K562 (cell line): Measurements from ENCODE around the gene DEFB110. TPM values are rescaled to one million over a fixed set of nuclear protein-coding genes. Genes with fewer than 3 reads are reported as not detected.

Experiments used
- ATAC-seq: fragments of 200-7000 bp; cut with Tn5 transposase; 3 replicates; pipeline ENCODE4 v1.9.1; 2020; ENCODE audit warnings: moderate library complexity
- BruUV-seq: library from RNA; stranded (reverse); fragments of 400-500 nt; replicated peaks from 2 replicates; lab custom pipeline; 2021; lab: Mats Ljungman, UMichigan
- CTCF ChIA-PET: fragments of 300-600 bp; formaldehyde crosslinking; extraction: SDS; loops from one replicate; lab custom pipeline; 2021; ENCODE audit warnings: low intra/inter-chr PET ratio; lab: Yijun Ruan, JAX
- POLR2A ChIA-PET: fragments of 300-600, 350-650 bp; sonication (Branson Sonifier 250); formaldehyde crosslinking; extraction: SDS; loops from one replicate; lab custom pipeline; 2021; ENCODE audit warnings: antibody characterized with exemption, inconsistent platforms; lab: Yijun Ruan, JAX
- DNase-seq, 4 experiments: peaks; one replicate each; pipeline versions ENCODE4 v3.0.0 to v3.0.0-alpha.2; 2011 to 2018; ENCODE audit warnings: low spot score in 3 of 4, mixed read lengths in 3 of 4; ENCODE audit errors: extremely low read depth in 1 of 4
- FAIRE-seq: peaks from 2 replicates; lab custom pipeline; 2011; peaks lifted over from hg19 to GRCh38; lab: Jason Lieb, UNC
- H2AFZ ChIP-seq: 2 replicates; pipeline ENCODE4 v1.6.0; 2011; ENCODE audit warnings: low read depth, low read length, control low read depth, inconsistent platforms
- H3K27ac ChIP-seq: fragments of 200-600 bp; 3 replicates; pipeline ENCODE4 v1.8.0; 2011; ENCODE audit warnings: low read depth, mild to moderate bottlenecking, control low read depth, inconsistent platforms, low read length, moderate library complexity, mixed read lengths; ENCODE audit errors: extremely low read depth
- H3K27me3 ChIP-seq, 2 experiments: fragments of 300-600 bp in 1 of 2; 2 replicates in 1 of 2; 3 replicates in 1 of 2; pipeline versions ENCODE4 v1.6.0 to v1.8.0; 2011; ENCODE audit warnings: inconsistent platforms in 2 of 2, low read length in 2 of 2, mild to moderate bottlenecking in 1 of 2, mixed read lengths in 1 of 2, moderate library complexity in 1 of 2; ENCODE audit not compliant: control insufficient read depth in 2 of 2, insufficient read depth in 2 of 2
- H3K36me3 ChIP-seq: fragments of 300-600 bp; 3 replicates; pipeline ENCODE4 v1.8.0; 2011; ENCODE audit warnings: mild to moderate bottlenecking, low read length, inconsistent platforms; ENCODE audit not compliant: control insufficient read depth, insufficient read depth
- H3K4me1 ChIP-seq, 2 experiments: fragments of 200-600 bp in 1 of 2; replicated peaks in 1 of 2; 2 replicates in 1 of 2; 3 replicates in 1 of 2; pipeline versions ENCODE4 v1.5.1 to v1.8.0; 2011; ENCODE audit warnings: inconsistent platforms in 2 of 2, low read length in 2 of 2, mild to moderate bottlenecking in 1 of 2, mixed read lengths in 1 of 2, moderate library complexity in 1 of 2; ENCODE audit not compliant: control insufficient read depth in 2 of 2, insufficient read depth in 2 of 2
- H3K4me2 ChIP-seq: 2 replicates; pipeline ENCODE4 v1.6.1; 2011; ENCODE audit warnings: low read length, control low read depth, inconsistent platforms, mixed read lengths; ENCODE audit not compliant: insufficient read depth
- H3K4me3 ChIP-seq: fragments of 200-600 bp; sonication (generic), shearing (Covaris generic); 2 replicates; pipeline ENCODE4 v1.5.1; 2016; ENCODE audit warnings: control low read depth, inconsistent platforms
- H3K79me2 ChIP-seq: fragments of 200-600 bp; 3 replicates; pipeline ENCODE4 v1.8.0; 2011; ENCODE audit warnings: low read length, inconsistent platforms; ENCODE audit not compliant: control insufficient read depth, insufficient read depth
- H3K9ac ChIP-seq, 2 experiments: 2 replicates each; pipeline versions ENCODE4 v1.6.0 to v1.6.1; 2011; ENCODE audit warnings: low read depth in 2 of 2, low read length in 2 of 2, control low read depth in 1 of 2, inconsistent platforms in 1 of 2, mild to moderate bottlenecking in 1 of 2, mixed read lengths in 1 of 2; ENCODE audit not compliant: insufficient read depth in 1 of 2
- H3K9me1 ChIP-seq: one replicate; pipeline ENCODE4 v1.6.0; 2011; ENCODE audit warnings: inconsistent platforms, mild to moderate bottlenecking, low read length, moderate library complexity; ENCODE audit not compliant: control insufficient read depth, insufficient read depth
- H3K9me3 ChIP-seq: replicated peaks from 2 replicates; pipeline ENCODE4 v1.5.1; 2011; ENCODE audit warnings: low read depth, low read length, inconsistent platforms; ENCODE audit not compliant: control insufficient read depth, insufficient read depth
- H4K20me1 ChIP-seq: replicated peaks from 2 replicates; pipeline ENCODE4 v1.6.1; 2011; ENCODE audit warnings: low read length, inconsistent platforms, mixed read lengths; ENCODE audit not compliant: control insufficient read depth, insufficient read depth
- BHLHE40 ChIP-seq: IDR thresholded peaks from 2 replicates; pipeline ENCODE4 v1.6.1; 2011; ENCODE audit warnings: low read length, improper control_type of control experiment
- CHAMP1 ChIP-seq: fragments of 450-650 bp; IDR thresholded peaks from 2 replicates; pipeline ENCODE4 v1.6.1; 2016; ENCODE audit warnings: mild to moderate bottlenecking
- GTF2F1 ChIP-seq: IDR thresholded peaks from 2 replicates; pipeline ENCODE4 v1.6.1; 2011; ENCODE audit warnings: low read depth, low read length, improper control_type of control experiment
- HNRNPK ChIP-seq: fragments of 200-400 bp; formaldehyde crosslinking; IDR thresholded peaks from one replicate; pipeline ENCODE4 v1.6.1; 2018; ENCODE audit warnings: mild to moderate bottlenecking, low read depth, low read length; ENCODE audit not compliant: poor library complexity, severe bottlenecking
- NCOR1 ChIP-seq: fragments of 450-650 bp; IDR thresholded peaks from 2 replicates; pipeline ENCODE4 v1.6.1; 2016; ENCODE audit warnings: mild to moderate bottlenecking, moderate library complexity
- NR4A1 ChIP-seq, 2 experiments: fragments of 250-450 bp in 1 of 2; fragments of 450-650 bp in 1 of 2; sonication (Bioruptor Pico) in 1 of 2; IDR thresholded peaks; 2 replicates each; pipeline versions ENCODE4 v1.4.0 to v1.6.1; 2016 to 2020; ENCODE audit warnings: mild to moderate bottlenecking in 2 of 2, missing compliant biosample characterization in 1 of 2, missing genetic modification characterization in 1 of 2, moderate library complexity in 1 of 2
- RAD21 ChIP-seq, 2 experiments: fragments of 250-450 bp in 1 of 2; fragments of 450-650 bp in 1 of 2; sonication (Bioruptor Pico) in 1 of 2; formaldehyde crosslinking in 1 of 2; IDR thresholded peaks in 1 of 2; conservative IDR thresholded peaks in 1 of 2; 2 replicates each; pipeline versions ENCODE4 v1.4.0 to v1.8.0; 2020 to 2022; ENCODE audit warnings: mild to moderate bottlenecking in 2 of 2, moderate library complexity in 1 of 2
- SREBF2 ChIP-seq: sonication (generic); formaldehyde crosslinking; IDR thresholded peaks from 2 replicates; pipeline ENCODE4 v1.4.0; 2020; ENCODE audit warnings: mild to moderate bottlenecking, missing genetic modification reagents
- TCF15 ChIP-seq: fragments of 250-450 bp; sonication (Bioruptor Pico); IDR thresholded peaks from 2 replicates; pipeline ENCODE4 v1.8.0; 2022; ENCODE audit warnings: moderate library complexity, mild to moderate bottlenecking, inconsistent platforms
- USF1 ChIP-seq: sonication (generic); formaldehyde crosslinking; IDR thresholded peaks from 2 replicates; pipeline ENCODE4 v1.9.0; 2022; ENCODE audit warnings: mild to moderate bottlenecking, missing genetic modification reagents
- ZHX1 ChIP-seq: fragments of 150-350 bp; conservative IDR thresholded peaks from 2 replicates; pipeline ENCODE4 v1.6.1; 2014; ENCODE audit warnings: low read length
- ZNF143 ChIP-seq: sonication (generic); formaldehyde crosslinking; IDR thresholded peaks from 2 replicates; pipeline ENCODE4 v1.9.0; 2022; ENCODE audit warnings: mild to moderate bottlenecking, missing genetic modification reagents
- ZNF197 ChIP-seq: fragments of 200-800 bp; sonication (Bioruptor generic); IDR thresholded peaks from 2 replicates; pipeline ENCODE4 v1.6.1; 2016; ENCODE audit warnings: low read depth, missing genetic modification characterization, missing compliant biosample characterization
- ZNF778 ChIP-seq: fragments of 450-650 bp; formaldehyde crosslinking; IDR thresholded peaks from 2 replicates; pipeline ENCODE4 v1.4.0; 2020; ENCODE audit warnings: mild to moderate bottlenecking, moderate library complexity
- WGBS: fragments of 100-300 bp; shearing (Covaris generic); methylation state at CpG from one replicate; pipeline ENCODE4 v1.1.6; 2016; ENCODE audit warnings: low coverage, mixed read lengths; ENCODE audit not compliant: insufficient coverage; ENCODE audit errors: missing lambda C conversion rate; 5-methylcytosine and 5-hydroxymethylcytosine counted together
- in situ Hi-C: fragments of 300-500 bp; cut with MboI; formaldehyde crosslinking; loops from 4 replicates; pipeline ENCODE4 v1.15.0; 2018; ENCODE audit warnings: inconsistent platforms, mixed read lengths
- intact Hi-C: fragments of 100-400 bp; cut with micrococcal nuclease; formaldehyde crosslinking; loops from 2 replicates; pipeline ENCODE4 v1.14.2; 2022
- polyA plus RNA-seq, 8 experiments: library from polyadenylated mRNA; depleted of rRNA in 4 of 8; stranded (reverse) in 5 of 8; unstranded in 3 of 8; fragments of >200 nt; fragmentation: Nextera tagmentation in 2 of 8; fragmentation: Illumina TruSeq in 1 of 8; extraction: Ambion mirVana in 2 of 8; extraction: Trizol in 1 of 8; gene quantifications; 2 replicates each; pipeline versions ENCODE4 v1.2.1 to v1.2.3, GENCODE V29; 2011 to 2014; ENCODE audit warnings: inconsistent platforms in 1 of 8, missing spikeins in 1 of 8
- total RNA-seq, 7 experiments: library from RNA; depleted of rRNA in 6 of 7; stranded (reverse); fragments of >200 nt in 6 of 7; fragmentation: Illumina TruSeq in 2 of 7; extraction: Trizol in 2 of 7; gene quantifications; 2 replicates each; pipeline versions ENCODE4 v1.2.1 to v1.2.3, GENCODE V29; 2011 to 2021; ENCODE audit warnings: low replicate concordance in 1 of 7

DEFB110 gene
- total and polyA plus RNA-seq, 9 of the 15 experiments (the other 6 are each of a cell fraction or from before 2014, with no cell fraction given): not detected

GRCh38 chr6:49978332-49979226 lies 43.2 kb downstream of the DEFB110 start:
- FAIRE-seq (no peak), ATAC-seq (no peak), DNase-seq (no peak)
- no peak for TF ChIP-seq NCOR1
- no peak for TF ChIP-seq ZHX1
- no peak for TF ChIP-seq SREBF2 (CRISPR knock-in tag)
- TF ChIP-seq USF1 (CRISPR knock-in tag): no peak
- TF ChIP-seq HNRNPK: no peak
- no peak for TF ChIP-seq TCF15 (CRISPR knock-in tag)
- TF ChIP-seq RAD21 (CRISPR knock-in tag; conservative IDR thresholded peaks at IDR 0.05 in 1 of 2, IDR thresholded peaks at IDR 0.05 in 1 of 2): no peak
- no peak for TF ChIP-seq ZNF197 (CRISPR knock-in tag)
- TF ChIP-seq ZNF143 (CRISPR knock-in tag): no peak
- no peak for TF ChIP-seq CHAMP1
- TF ChIP-seq BHLHE40: no peak
- TF ChIP-seq GTF2F1: no peak
- no peak for TF ChIP-seq NR4A1 (CRISPR knock-in tag; IDR thresholded peaks at IDR 0.05)
- TF ChIP-seq NR4A1 (tag; IDR thresholded peaks at IDR 0.05): no peak
- no peak for TF ChIP-seq ZNF778 (CRISPR knock-in tag)
- Histone ChIP-seq H3K36me3 (no peaks in the 10 kb centered on the region), H3K4me1 (no peaks in the 10 kb centered on the region; a peak in 1 of 5 replicates), H4K20me1 (no peaks in the 10 kb centered on the region), H3K9me3 (no peaks in the 10 kb centered on the region), H2AFZ (no peak overlapping the region), H3K4me3 (no peak overlapping the region), H3K9me1 (no peaks in the 10 kb centered on the region), H3K79me2 (no peaks in the 10 kb centered on the region), H3K27ac (no peak overlapping the region), H3K9ac (no peak overlapping the region), H3K27me3 (no peaks in the 10 kb centered on the region), H3K4me2 (no peak overlapping the region)
- BruUV-seq: no TSS peak
- in situ Hi-C loops: no loop called here
- POLR2A ChIA-PET: no interaction called here
- CTCF ChIA-PET: no interaction called here
- WGBS: 2% methylated on average over 3 of the region's 3 CpGs
- intact Hi-C loops: no loop called here
